GM12878 (cell line): Measurements from ENCODE around the gene RBBP6. TPM values are rescaled to one million over a fixed set of nuclear protein-coding genes. Genes with fewer than 3 reads are reported as not detected.

Experiments
- ATAC-seq: fragments of 200-7000 bp; cut with Tn5 transposase; 3 replicates; pipeline ENCODE4 v1.9.1; 2020; ENCODE audit warnings: mild to moderate bottlenecking, moderate library complexity
- BruUV-seq: library from RNA; stranded (reverse); fragments of 400-500 nt; replicated peaks from 2 replicates; lab custom pipeline; 2021; lab: Mats Ljungman, UMichigan
- CTCF ChIA-PET: fragments of 300-600 bp; sonication (Branson Sonifier 250); formaldehyde crosslinking; extraction: SDS; loops from one replicate; lab custom pipeline; 2021; ENCODE audit warnings: inconsistent platforms; lab: Yijun Ruan, JAX
- POLR2A ChIA-PET: fragments of 350-600 bp; formaldehyde crosslinking; extraction: SDS; loops from one replicate; lab custom pipeline; 2021; ENCODE audit warnings: inconsistent platforms; lab: Charles Lee
- RAD21 ChIA-PET: fragments of 300-600 bp; sonication (Branson Sonifier 250); formaldehyde crosslinking; loops from one replicate; lab custom pipeline; 2023; ENCODE audit warnings: antibody characterized with exemption; ENCODE audit not compliant: unreplicated experiment; lab: Charles Lee
- SMC1A ChIA-PET: fragments of 300-600 bp; sonication (Branson Sonifier 250); formaldehyde crosslinking; loops from one replicate; lab custom pipeline; 2023; ENCODE audit not compliant: unreplicated experiment, uncharacterized antibody; lab: Charles Lee
- DNase-seq: peaks from one replicate; pipeline ENCODE4 v3.0.0-alpha.2; 2011; ENCODE audit warnings: low read depth, low spot score
- FAIRE-seq: peaks from 3 replicates; lab custom pipeline; 2011; peaks lifted over from hg19 to GRCh38; lab: Jason Lieb, UNC
- H2AFZ ChIP-seq: 2 replicates; pipeline ENCODE4 v1.6.0; 2011; ENCODE audit warnings: low read depth, low read length, control low read depth; ENCODE audit not compliant: control insufficient read depth
- H3K27ac ChIP-seq: 2 replicates; pipeline ENCODE4 v1.5.1; 2011; ENCODE audit warnings: control low read depth; ENCODE audit not compliant: control insufficient read depth, insufficient read depth
- H3K27me3 ChIP-seq, 2 experiments: replicated peaks in 1 of 2; 2 replicates each; pipeline versions ENCODE4 v1.6.0 to v1.6.1; 2011; ENCODE audit warnings: low read length in 1 of 2; ENCODE audit not compliant: control insufficient read depth in 2 of 2, insufficient read depth in 2 of 2
- H3K36me3 ChIP-seq, 2 experiments: 2 replicates each; pipeline ENCODE4 v1.5.1; 2011; ENCODE audit warnings: low read length in 1 of 2; ENCODE audit not compliant: control insufficient read depth in 2 of 2, insufficient read depth in 2 of 2
- H3K4me1 ChIP-seq: 2 replicates; pipeline ENCODE4 v1.6.1; 2011; ENCODE audit warnings: mild to moderate bottlenecking, low read length, moderate library complexity, mixed read lengths; ENCODE audit not compliant: control insufficient read depth, insufficient read depth
- H3K4me2 ChIP-seq: 2 replicates; pipeline ENCODE4 v1.6.0; 2011; ENCODE audit warnings: control low read depth; ENCODE audit not compliant: control insufficient read depth, insufficient read depth
- H3K4me3 ChIP-seq: fragments of 200-600 bp; sonication (generic); 2 replicates; pipeline ENCODE4 v1.5.1; 2016
- H3K79me2 ChIP-seq: 2 replicates; pipeline ENCODE4 v1.6.0; 2011; ENCODE audit warnings: low read length; ENCODE audit not compliant: control insufficient read depth, insufficient read depth
- H3K9ac ChIP-seq: 2 replicates; pipeline ENCODE4 v1.8.0; 2011; ENCODE audit warnings: low read length, control low read depth, mixed read lengths; ENCODE audit not compliant: control insufficient read depth, insufficient read depth
- H3K9me3 ChIP-seq: replicated peaks from 3 replicates; pipeline ENCODE4 v1.5.1; 2011; ENCODE audit warnings: mild to moderate bottlenecking, low read length; ENCODE audit not compliant: control insufficient read depth, insufficient read depth
- H4K20me1 ChIP-seq: 2 replicates; pipeline ENCODE4 v1.6.0; 2011; ENCODE audit not compliant: control insufficient read depth, insufficient read depth
- BMI1 ChIP-seq: fragments of 450-650 bp; IDR thresholded peaks from 2 replicates; pipeline ENCODE4 v1.6.1; 2016; ENCODE audit warnings: mild to moderate bottlenecking, moderate library complexity, borderline replicate concordance
- CTCF ChIP-seq, 3 experiments: IDR thresholded peaks in 2 of 3; conservative IDR thresholded peaks in 1 of 3; 2 replicates each; pipeline ENCODE4 v1.5.1; 2011; ENCODE audit warnings: low read depth in 3 of 3, low read length in 3 of 3, mild to moderate bottlenecking in 3 of 3, control low read depth in 2 of 3, moderate library complexity in 2 of 3, inconsistent platforms in 1 of 3, mixed read lengths in 1 of 3; ENCODE audit not compliant: control insufficient read depth in 2 of 3, insufficient read depth in 1 of 3; ENCODE audit errors: extremely low read depth in 1 of 3
- NKRF ChIP-seq: fragments of 450-650 bp; conservative IDR thresholded peaks from 2 replicates; pipeline ENCODE4 v1.6.1; 2017; ENCODE audit warnings: mild to moderate bottlenecking, moderate library complexity
- SMC3 ChIP-seq: IDR thresholded peaks from 2 replicates; pipeline ENCODE4 v1.6.1; 2011; ENCODE audit warnings: low read length, improper control_type of control experiment, borderline replicate concordance
- WGBS: methylation state at CpG from one replicate; pipeline ENCODE4 v1.1.6; 2016; ENCODE audit warnings: low lambda C conversion rate; ENCODE audit not compliant: insufficient replicate concordance, insufficient coverage; ENCODE audit errors: missing lambda C conversion rate; 5-methylcytosine and 5-hydroxymethylcytosine counted together
- in situ Hi-C: fragments of 300-500 bp; cut with MboI; formaldehyde crosslinking; loops from 9 replicates; pipeline ENCODE4 v1.14.3; 2018; ENCODE audit warnings: mixed read lengths
- intact Hi-C: fragments of 100-400 bp; cut with micrococcal nuclease; formaldehyde crosslinking; loops from one replicate; pipeline ENCODE4 v1.14.2; 2022; ENCODE audit not compliant: unreplicated experiment
- polyA plus RNA-seq, 11 experiments: library from polyadenylated mRNA; depleted of rRNA in 4 of 11; unstranded in 6 of 11; stranded (reverse) in 5 of 11; fragments of >200 nt; fragmentation: Nextera tagmentation in 4 of 11; fragmentation: Illumina TruSeq in 1 of 11; extraction: Ambion mirVana in 4 of 11; extraction: Trizol in 1 of 11; gene quantifications; 1 replicate in 1 of 11; 2 replicates in 10 of 11; pipeline versions ENCODE4 v1.2.1 to v1.2.3, GENCODE V29; 2011 to 2016; ENCODE audit warnings: inconsistent platforms in 2 of 11, missing spikeins in 2 of 11, low read depth in 1 of 11
- total RNA-seq, 4 experiments: library from RNA; depleted of rRNA in 3 of 4; stranded (reverse); fragments of >200 nt in 3 of 4; fragmentation: Illumina TruSeq in 1 of 4; extraction: Trizol in 1 of 4; gene quantifications; 2 replicates each; pipeline versions ENCODE4 v1.2.1 to v1.2.3, GENCODE V29; 2013 to 2021
- TF ChIP-seq, protein P1 (sequence below): fragments of 150-350 bp; IDR thresholded peaks from 2 replicates; pipeline ENCODE4 v1.6.1; 2016; ENCODE audit warnings: low read depth, low read length

The RBBP6 gene
- total and polyA plus RNA-seq, 10 of the 15 experiments (the other 5 are each of a cell fraction or from before 2014, with no cell fraction given) = 16.9 to 80.2 (median 36.5) TPM

- Histone ChIP-seq H3K27me3 (no peaks in the 10 kb centered on the region), H3K36me3 (no peaks in the 10 kb centered on the region), H3K4me3 (peak overlapping the region; percentile 71), H3K9me3 (no peaks in the 10 kb centered on the region), H3K4me1 (peaks cover 3% of the 10 kb centered on the region; the same call in 1 of the 2 replicates), H3K27ac (peak overlapping the region; percentile 62), H3K79me2 (peaks cover 45% of the 10 kb centered on the region), H4K20me1 (peaks cover 5% of the 10 kb centered on the region; the same call in 1 of the 2 replicates), H3K4me2 (peak overlapping the region; percentile 89), H3K9ac (peak overlapping the region; percentile 72), H2AFZ (peak overlapping the region; percentile 99)
- ChIA-PET POLR2A (interaction anchor here (0.5 to 1.8 kb wide), 6 partner anchors 10 to 863 kb away, joined by 3 to 7 read pairs (median 4); no protein-coding TSS in a partner anchor), RAD21 (interaction anchor here (0.6 kb wide), 1 partner anchor 12 kb away, joined by 4 read pairs; no protein-coding TSS in a partner anchor), CTCF (interaction anchor here (0.7 to 3.2 kb wide), 8 partner anchors 9 to 29 kb away, joined by 3 to 17 read pairs (median 3); no protein-coding TSS in a partner anchor), SMC1A (interaction anchor here (0.7 to 1.4 kb wide), 3 partner anchors 17 to 150 kb away, joined by 3 to 4 read pairs (median 3); no protein-coding TSS in a partner anchor)
- BruUV-seq = no TSS peak
- WGBS = 12% methylated on average over 11 of the region's 11 CpGs
- DNase-seq (no peak), ATAC-seq (no peak), FAIRE-seq (no peak)
- intact Hi-C loops (loop anchor here (10.0 kb wide), 1 partner anchor 894 kb away; the partner anchor contains the start of genes DCTN5 and PALB2), in situ Hi-C loops (no loop called here)
- TF ChIP-seq BMI1 (peak; percentile 90), SMC3 (no peak), NKRF (peak; percentile 89), CTCF (IDR thresholded peaks at IDR 0.05 in 2 of 3, conservative IDR thresholded peaks at IDR 0.05 in 1 of 3; ENCODE audit: control insufficient read depth in 2 of 3, extremely low read depth in 1 of 3, insufficient read depth in 1 of 3, low read depth in 3 of 3, low read length in 3 of 3) (peak in 1 of 3 experiments; percentile 20; a peak in 1 of 6 replicates)
- TF ChIP-seq, protein P1, sequence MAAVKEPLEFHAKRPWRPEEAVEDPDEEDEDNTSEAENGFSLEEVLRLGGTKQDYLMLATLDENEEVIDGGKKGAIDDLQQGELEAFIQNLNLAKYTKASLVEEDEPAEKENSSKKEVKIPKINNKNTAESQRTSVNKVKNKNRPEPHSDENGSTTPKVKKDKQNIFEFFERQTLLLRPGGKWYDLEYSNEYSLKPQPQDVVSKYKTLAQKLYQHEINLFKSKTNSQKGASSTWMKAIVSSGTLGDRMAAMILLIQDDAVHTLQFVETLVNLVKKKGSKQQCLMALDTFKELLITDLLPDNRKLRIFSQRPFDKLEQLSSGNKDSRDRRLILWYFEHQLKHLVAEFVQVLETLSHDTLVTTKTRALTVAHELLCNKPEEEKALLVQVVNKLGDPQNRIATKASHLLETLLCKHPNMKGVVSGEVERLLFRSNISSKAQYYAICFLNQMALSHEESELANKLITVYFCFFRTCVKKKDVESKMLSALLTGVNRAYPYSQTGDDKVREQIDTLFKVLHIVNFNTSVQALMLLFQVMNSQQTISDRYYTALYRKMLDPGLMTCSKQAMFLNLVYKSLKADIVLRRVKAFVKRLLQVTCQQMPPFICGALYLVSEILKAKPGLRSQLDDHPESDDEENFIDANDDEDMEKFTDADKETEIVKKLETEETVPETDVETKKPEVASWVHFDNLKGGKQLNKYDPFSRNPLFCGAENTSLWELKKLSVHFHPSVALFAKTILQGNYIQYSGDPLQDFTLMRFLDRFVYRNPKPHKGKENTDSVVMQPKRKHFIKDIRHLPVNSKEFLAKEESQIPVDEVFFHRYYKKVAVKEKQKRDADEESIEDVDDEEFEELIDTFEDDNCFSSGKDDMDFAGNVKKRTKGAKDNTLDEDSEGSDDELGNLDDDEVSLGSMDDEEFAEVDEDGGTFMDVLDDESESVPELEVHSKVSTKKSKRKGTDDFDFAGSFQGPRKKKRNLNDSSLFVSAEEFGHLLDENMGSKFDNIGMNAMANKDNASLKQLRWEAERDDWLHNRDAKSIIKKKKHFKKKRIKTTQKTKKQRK = no peak
These were observed 541 bp upstream of the RBBP6 start for GRCh38 chr16:24538756-24539294.
